ENCODE data around the gene HOXC9. TPM values are rescaled to one million over a fixed set of nuclear protein-coding genes. Genes with fewer than 3 reads are reported as not detected.

The HOXC9 gene
- total RNA-seq, 1 experiment from 2014 or later: not detected

GRCh38 chr12:54019924-54020590 lies 20.1 kb downstream of the HOXC9 start:
- H3K27me3 Mint-ChIP-seq (ENCODE audit: low read depth): peaks cover 99% of the 10 kb centered on the region
- H3K4me1 Mint-ChIP-seq: peaks cover 25% of the 10 kb centered on the region
- no peak overlapping the region for H3K27ac Mint-ChIP-seq
- DNase-seq (ENCODE audit: low spot score) (no peak), ATAC-seq (no peak)
- H3K9me3 Mint-ChIP-seq: no peaks in the 10 kb centered on the region
- no peak for TF ChIP-seq IRF1 (CRISPR knock-in tag; IDR thresholded peaks at IDR 0.05)
- no peak for TF ChIP-seq GRHL2 (CRISPR knock-in tag; IDR thresholded peaks at IDR 0.05; ENCODE audit: insufficient replicate concordance, severe bottlenecking)
- TF ChIP-seq E2F5 (CRISPR knock-in tag; IDR thresholded peaks at IDR 0.05): no peak
- no peak for TF ChIP-seq ZNF671 (CRISPR knock-in tag; IDR thresholded peaks at IDR 0.05)
- TF ChIP-seq ATF6 (CRISPR knock-in tag; IDR thresholded peaks at IDR 0.05): no peak
- no peak for TF ChIP-seq MYBL2 (CRISPR knock-in tag; IDR thresholded peaks at IDR 0.05)
- TF ChIP-seq, protein P1, sequence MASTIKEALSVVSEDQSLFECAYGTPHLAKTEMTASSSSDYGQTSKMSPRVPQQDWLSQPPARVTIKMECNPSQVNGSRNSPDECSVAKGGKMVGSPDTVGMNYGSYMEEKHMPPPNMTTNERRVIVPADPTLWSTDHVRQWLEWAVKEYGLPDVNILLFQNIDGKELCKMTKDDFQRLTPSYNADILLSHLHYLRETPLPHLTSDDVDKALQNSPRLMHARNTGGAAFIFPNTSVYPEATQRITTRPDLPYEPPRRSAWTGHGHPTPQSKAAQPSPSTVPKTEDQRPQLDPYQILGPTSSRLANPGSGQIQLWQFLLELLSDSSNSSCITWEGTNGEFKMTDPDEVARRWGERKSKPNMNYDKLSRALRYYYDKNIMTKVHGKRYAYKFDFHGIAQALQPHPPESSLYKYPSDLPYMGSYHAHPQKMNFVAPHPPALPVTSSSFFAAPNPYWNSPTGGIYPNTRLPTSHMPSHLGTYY (CRISPR knock-in tag; IDR thresholded peaks at IDR 0.05): no peak
- TF ChIP-seq GABPB1 (CRISPR knock-in tag; IDR thresholded peaks at IDR 0.05): no peak
- TF ChIP-seq FOXJ3 (CRISPR knock-in tag; IDR thresholded peaks at IDR 0.05; ENCODE audit: borderline replicate concordance): no peak
- no peak for TF ChIP-seq ZNF263 (CRISPR knock-in tag; IDR thresholded peaks at IDR 0.05; ENCODE audit: low read depth)
- TF ChIP-seq, protein P2, sequence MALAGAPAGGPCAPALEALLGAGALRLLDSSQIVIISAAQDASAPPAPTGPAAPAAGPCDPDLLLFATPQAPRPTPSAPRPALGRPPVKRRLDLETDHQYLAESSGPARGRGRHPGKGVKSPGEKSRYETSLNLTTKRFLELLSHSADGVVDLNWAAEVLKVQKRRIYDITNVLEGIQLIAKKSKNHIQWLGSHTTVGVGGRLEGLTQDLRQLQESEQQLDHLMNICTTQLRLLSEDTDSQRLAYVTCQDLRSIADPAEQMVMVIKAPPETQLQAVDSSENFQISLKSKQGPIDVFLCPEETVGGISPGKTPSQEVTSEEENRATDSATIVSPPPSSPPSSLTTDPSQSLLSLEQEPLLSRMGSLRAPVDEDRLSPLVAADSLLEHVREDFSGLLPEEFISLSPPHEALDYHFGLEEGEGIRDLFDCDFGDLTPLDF (CRISPR knock-in tag; IDR thresholded peaks at IDR 0.05): no peak
- TF ChIP-seq RELA (CRISPR knock-in tag; IDR thresholded peaks at IDR 0.05; ENCODE audit: borderline replicate concordance): no peak
- TF ChIP-seq USF2 (CRISPR knock-in tag; IDR thresholded peaks at IDR 0.05): no peak
- TF ChIP-seq ZNF512 (CRISPR knock-in tag; IDR thresholded peaks at IDR 0.05; ENCODE audit: borderline replicate concordance): no peak
- no peaks in the 10 kb centered on the region; the same call in 1 of the 2 replicates for H3K36me3 Mint-ChIP-seq
- CTCF ChIA-PET: interaction anchor here (0.6 kb wide), 1 partner anchor 181 kb away, joined by 3 read pairs; no protein-coding TSS in a partner anchor
- POLR2A ChIA-PET: no interaction called here
- H3K4me3 Mint-ChIP-seq: peak overlapping the region; percentile 38

All from WTC11 (cell line).